Measurements from ENCODE around the gene LRRC26. TPM values are rescaled to one million over a fixed set of nuclear protein-coding genes. Genes with fewer than 3 reads are reported as not detected.

Gene LRRC26, protein sequence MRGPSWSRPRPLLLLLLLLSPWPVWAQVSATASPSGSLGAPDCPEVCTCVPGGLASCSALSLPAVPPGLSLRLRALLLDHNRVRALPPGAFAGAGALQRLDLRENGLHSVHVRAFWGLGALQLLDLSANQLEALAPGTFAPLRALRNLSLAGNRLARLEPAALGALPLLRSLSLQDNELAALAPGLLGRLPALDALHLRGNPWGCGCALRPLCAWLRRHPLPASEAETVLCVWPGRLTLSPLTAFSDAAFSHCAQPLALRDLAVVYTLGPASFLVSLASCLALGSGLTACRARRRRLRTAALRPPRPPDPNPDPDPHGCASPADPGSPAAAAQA
- not detected for total RNA-seq

DNA sequence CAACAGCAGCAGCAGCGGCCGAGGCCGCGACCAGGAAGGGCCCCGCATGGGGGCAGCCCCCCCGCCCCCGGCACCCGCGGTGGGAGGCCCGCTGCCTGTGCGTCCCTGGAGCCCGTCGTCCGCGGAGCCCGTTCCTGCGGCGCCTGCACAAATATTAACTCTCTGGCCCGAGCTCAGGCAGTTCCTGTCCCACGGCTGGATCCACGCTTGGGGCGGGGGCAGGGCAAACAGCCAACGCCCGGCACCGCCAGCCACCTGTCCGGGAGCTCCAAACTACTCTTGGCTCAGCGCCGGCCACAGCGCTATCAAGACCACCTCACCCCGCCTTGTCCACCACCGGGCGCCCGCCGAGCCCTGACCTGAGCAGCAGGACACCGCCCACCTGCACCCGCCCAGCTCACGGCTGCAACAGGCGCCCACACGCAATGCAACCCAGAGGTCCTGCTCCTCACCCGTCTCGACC, at the start of gene LRRC26:
TSS of gene LRRC26 (minus strand) at position 156 of the 463 bp plus-strand sequence. CDS start at position 48, 108 bp downstream.
- Mint-ChIP-seq H3K9me3 (no peaks in the 10 kb centered on the region), H3K36me3 (no peaks in the 10 kb centered on the region), H3K27ac (no peak within 1 kb of the TSS)
- ATAC-seq = no peak
- DNase-seq (ENCODE audit: low spot score in 2 of 2) = no peak

DNA sequence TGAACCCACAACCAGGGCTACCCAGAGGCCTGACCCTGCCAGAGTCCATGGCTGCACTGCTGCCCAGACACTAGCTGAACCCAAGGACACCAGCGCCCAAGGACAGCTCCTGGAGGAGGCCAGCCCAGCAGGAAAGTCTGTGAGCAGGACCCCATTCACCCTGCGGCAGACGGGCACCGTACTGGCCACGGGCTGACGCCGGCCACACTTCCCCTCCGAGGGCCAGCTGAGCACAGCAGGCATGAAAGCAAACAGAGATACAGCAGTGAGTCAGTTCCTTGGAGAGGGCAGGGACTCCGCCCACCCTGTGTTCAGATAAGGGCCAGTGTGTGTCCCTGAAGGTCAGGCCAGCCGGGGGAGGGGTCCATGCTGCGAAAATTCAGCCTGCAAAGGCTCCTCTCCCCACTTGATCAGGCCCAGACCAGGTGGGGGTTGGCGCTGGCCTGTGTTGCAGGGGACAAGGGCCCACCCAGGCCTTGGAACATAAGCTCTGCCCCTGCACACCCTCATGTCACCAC, 49.0 kb upstream of the LRRC26 start:
- Mint-ChIP-seq H3K36me3 (no peaks in the 10 kb centered on the region), H3K9me3 (no peaks in the 10 kb centered on the region), H3K27ac (no peak overlapping the region)
- DNase-seq (ENCODE audit: low spot score in 2 of 2) = no peak
- ATAC-seq = no peak

GRCh38 chr9:137218212-137218753, 48.4 kb upstream of the LRRC26 start:
- Mint-ChIP-seq H3K9me3 (no peaks in the 10 kb centered on the region), H3K36me3 (no peaks in the 10 kb centered on the region), H3K27ac (no peak overlapping the region)
- ATAC-seq (no peak), DNase-seq (ENCODE audit: low spot score in 2 of 2) (no peak)

- ATAC-seq (no peak), DNase-seq (ENCODE audit: low spot score in 2 of 2) (no peak)
- H3K36me3 Mint-ChIP-seq = no peaks in the 10 kb centered on the region
- H3K27ac Mint-ChIP-seq = no peak overlapping the region
- H3K9me3 Mint-ChIP-seq = no peaks in the 10 kb centered on the region
Observed at GRCh38 chr9:137217276-137218211, 47.7 kb upstream of the LRRC26 start.

- no peaks in the 10 kb centered on the region for H3K9me3 Mint-ChIP-seq
- no peaks in the 10 kb centered on the region for H3K36me3 Mint-ChIP-seq
- no peak for ATAC-seq
- H3K27ac Mint-ChIP-seq = no peak overlapping the region
- no peak for DNase-seq (ENCODE audit: low spot score in 2 of 2)
Observed at GRCh38 chr9:137216188-137216965, 46.5 kb upstream of the LRRC26 start.

DNA sequence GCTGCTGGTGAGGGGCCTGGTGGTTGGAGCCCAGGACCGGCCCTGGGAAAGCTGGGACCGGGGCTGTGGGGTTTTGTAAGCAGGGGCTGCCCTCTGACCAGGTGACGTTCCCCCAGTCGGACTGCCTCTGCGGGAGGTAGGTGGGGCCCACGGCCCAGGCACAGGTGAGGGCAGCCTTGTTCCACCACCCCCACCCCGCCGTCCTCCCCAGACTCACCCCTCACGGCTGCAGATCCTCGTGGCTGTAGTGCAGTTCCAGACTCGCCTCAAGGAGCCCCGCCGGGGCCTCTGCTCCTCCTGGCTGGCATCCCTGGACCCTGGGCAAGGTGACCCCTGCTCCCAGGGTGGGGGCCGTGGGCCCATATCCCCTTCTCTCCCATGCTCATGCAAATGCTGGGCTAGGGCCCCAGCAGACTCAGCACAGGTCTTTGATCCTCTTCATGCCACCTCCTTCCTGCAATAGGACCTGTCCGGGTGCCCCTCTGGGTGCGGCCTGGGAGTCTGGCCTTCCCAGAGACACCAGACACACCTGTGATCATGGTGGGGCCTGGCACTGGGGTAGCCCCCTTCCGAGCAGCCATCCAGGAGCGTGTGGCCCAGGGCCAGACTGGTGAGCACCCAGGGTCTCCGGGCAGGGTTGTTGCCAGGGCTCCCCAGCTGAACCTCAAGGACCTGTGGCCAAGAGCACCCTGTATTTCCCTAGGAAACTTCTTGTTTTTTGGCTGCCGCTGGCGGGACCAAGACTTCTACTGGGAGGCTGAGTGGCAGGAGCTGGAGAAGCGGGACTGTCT, 45.5 kb upstream of the LRRC26 start:
- peak overlapping the region in 1 of 2 donors; percentile 36 for H3K27ac Mint-ChIP-seq
- H3K36me3 Mint-ChIP-seq = no peaks in the 10 kb centered on the region
- H3K9me3 Mint-ChIP-seq = no peaks in the 10 kb centered on the region
- DNase-seq (ENCODE audit: low spot score in 2 of 2) (no peak), ATAC-seq (no peak)

- DNase-seq (ENCODE audit: low spot score in 2 of 2) = no peak
- Mint-ChIP-seq H3K9me3 (no peaks in the 10 kb centered on the region), H3K27ac (no peak overlapping the region), H3K36me3 (no peaks in the 10 kb centered on the region)
- no peak for ATAC-seq
Observed at GRCh38 chr9:137214620-137215019, 44.8 kb upstream of the LRRC26 start.

- Mint-ChIP-seq H3K9me3 (no peaks in the 10 kb centered on the region), H3K36me3 (peaks cover 0 to 7% of the 10 kb centered on the region in 2 donors), H3K27ac (no peak overlapping the region)
- DNase-seq (ENCODE audit: low spot score in 2 of 2) (no peak), ATAC-seq (no peak)
Observed at GRCh38 chr9:137213160-137214060, 43.6 kb upstream of the LRRC26 start.

DNA sequence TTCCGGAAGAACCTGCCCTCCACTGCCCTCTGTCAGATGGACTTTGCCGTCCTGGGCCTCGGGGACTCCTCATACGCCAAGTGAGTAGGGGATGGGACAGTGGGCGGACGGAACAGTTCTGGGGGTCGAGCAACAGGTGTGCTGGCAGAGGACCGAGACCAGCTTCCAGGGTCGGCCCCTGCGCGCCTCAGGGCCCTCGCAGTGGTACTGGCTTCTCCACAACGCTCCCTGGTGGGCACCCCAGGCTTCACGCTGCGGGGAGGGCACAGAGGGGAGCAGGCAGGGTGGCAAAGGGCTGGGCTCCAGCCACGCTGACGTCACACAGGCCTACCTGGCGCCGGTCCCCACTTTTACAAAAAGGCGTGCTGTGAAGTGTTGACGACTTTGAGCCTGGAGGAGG, 42.7 kb upstream of the LRRC26 start:
- no peak overlapping the region for H3K27ac Mint-ChIP-seq
- no peaks in the 10 kb centered on the region for H3K9me3 Mint-ChIP-seq
- DNase-seq (ENCODE audit: low spot score in 2 of 2) = no peak
- ATAC-seq = peak in 1 of 2 donors; percentile 11
- H3K36me3 Mint-ChIP-seq = peaks cover 2 to 10% of the 10 kb centered on the region in 2 donors

DNA sequence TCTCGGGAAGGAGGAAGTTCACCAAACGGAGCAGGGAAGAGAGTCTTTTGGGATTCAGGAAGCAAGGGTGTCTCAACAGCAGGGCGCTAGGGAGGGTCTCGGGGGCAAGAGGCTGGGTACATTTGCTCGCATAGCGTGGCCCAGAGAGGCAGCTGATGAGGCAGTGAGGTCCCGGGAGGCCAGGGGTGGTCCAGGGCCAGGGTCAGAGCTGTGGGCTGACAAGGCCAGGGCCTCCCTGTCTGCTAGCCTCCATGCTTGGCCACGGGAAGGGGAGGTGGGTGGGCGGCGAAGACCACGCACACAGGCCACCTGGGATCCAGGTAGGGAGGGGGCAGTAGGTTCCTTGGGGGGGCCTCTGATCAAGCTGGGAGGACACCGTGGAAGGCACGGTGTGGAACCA, 41.7 kb upstream of the LRRC26 start:
- Mint-ChIP-seq H3K27ac (peak overlapping the region; percentile 47 to 74), H3K36me3 (peaks cover 12 to 15% of the 10 kb centered on the region in 2 donors), H3K9me3 (no peaks in the 10 kb centered on the region)
- ATAC-seq (no peak), DNase-seq (ENCODE audit: low spot score in 2 of 2) (no peak)

DNA sequence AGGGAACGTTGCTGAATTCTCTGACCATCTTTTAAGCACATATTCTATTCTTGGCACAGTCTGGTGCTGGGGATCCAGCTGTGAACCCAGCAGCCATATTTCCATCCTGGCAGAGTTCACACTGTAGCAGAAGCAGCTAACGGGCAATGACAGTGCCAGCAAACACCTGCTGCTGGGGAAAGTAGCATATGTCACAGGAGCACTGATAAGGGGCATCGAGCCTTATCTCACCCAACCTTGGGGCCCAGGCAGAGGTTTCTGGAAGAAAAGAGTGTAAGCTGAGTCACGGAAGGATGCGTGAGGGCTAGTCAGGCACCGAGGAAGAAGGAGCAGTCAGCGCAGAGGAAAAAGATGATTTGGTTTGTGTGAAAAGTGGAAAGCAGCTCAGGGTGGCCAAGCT, 36.8 kb upstream of the LRRC26 start:
- ATAC-seq = no peak
- Mint-ChIP-seq H3K27ac (peak overlapping the region; percentile 94 to 97), H3K36me3 (peaks cover 28 to 33% of the 10 kb centered on the region in 2 donors), H3K9me3 (no peaks in the 10 kb centered on the region)
- DNase-seq (ENCODE audit: low spot score in 2 of 2) = no peak

DNA sequence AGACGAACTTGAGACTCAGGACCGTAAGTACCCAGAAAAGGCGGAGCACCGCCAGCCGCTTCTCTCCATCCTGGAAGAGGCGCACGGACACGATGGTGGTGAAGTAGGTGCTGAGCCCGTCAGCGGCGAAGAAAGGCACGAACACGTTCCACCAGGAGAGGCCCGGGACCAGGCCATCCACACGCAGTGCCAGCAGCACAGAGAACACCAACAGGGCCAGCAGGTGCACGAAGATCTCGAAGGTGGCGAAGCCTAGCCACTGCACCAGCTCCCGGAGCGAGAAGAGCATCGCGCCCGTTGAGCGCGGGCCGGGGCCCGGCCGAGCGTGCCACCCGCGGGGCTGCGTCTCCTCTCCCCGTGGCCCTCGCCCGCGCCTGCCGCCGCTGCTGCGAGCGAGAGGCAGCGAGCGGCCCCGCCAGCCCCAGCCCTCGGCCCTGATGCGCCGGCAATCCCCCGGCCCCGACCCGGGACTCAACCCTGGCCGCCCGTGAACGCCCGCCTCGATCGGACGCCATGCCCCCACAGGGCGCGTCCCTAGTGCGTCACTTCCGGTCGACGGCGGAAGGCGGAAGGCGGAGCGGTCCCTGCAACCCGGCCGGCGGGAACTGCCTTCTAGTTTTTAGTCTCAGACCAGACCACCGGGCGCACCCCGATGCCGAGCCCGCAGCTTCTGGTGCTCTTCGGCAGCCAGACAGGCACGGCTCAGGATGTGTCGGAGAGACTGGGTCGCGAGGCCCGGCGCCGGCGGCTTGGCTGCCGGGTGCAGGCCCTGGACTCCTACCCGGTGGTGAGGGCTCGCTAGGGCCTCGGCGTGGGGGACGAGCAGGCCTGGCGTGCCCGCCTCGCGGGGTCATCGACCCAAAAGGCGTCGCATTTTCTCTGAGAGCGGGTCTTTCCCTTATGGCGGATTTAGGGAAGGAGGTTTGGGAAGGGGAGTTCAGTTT, 35.5 kb upstream of the LRRC26 start, which contains the start of the genes NDOR1 and TMEM203:
TSS of gene NDOR1 (plus strand) at position 575 of the 944 bp plus-strand sequence. CDS start at position 653, 78 bp downstream.
TSS of gene TMEM203 (minus strand) at position 523 of the 944 bp plus-strand sequence. CDS start at position 289, 234 bp downstream.
- H3K36me3 Mint-ChIP-seq = peaks cover 28 to 33% of the 10 kb centered on the region in 2 donors
- peak within 1 kb of the TSS; percentile 94 to 97 for H3K27ac Mint-ChIP-seq
- DNase-seq (ENCODE audit: low spot score in 2 of 2) (peak; percentile 92 to 95), ATAC-seq (peak; percentile 64 to 68)
- H3K9me3 Mint-ChIP-seq = no peaks in the 10 kb centered on the region

GRCh38 chr9:137204731-137205125, 34.9 kb upstream of the LRRC26 start:
- ATAC-seq = no peak
- DNase-seq (ENCODE audit: low spot score in 2 of 2) = no peak
- Mint-ChIP-seq H3K36me3 (peaks cover 28 to 33% of the 10 kb centered on the region in 2 donors), H3K27ac (peak overlapping the region; percentile 94 to 97), H3K9me3 (no peaks in the 10 kb centered on the region)
